GM12892 (cell line): ENCODE measurements around the gene TEAD1.
"Not testable (repeated sequence)": the region's sequence is repeated elsewhere in the genome, so short reads cannot be mapped to it uniquely, and the experiment has no call there.

Experiments
- POLR2A ChIP-seq: IDR thresholded peaks from 2 replicates; pipeline ENCODE4 v1.6.1; 2011; ENCODE audit warnings: low read depth, low read length, control low read depth
- POLR2AphosphoS5 ChIP-seq: IDR thresholded peaks from 2 replicates; pipeline ENCODE4 v1.6.1; 2011; ENCODE audit warnings: low read depth, low read length, control low read depth

DNA sequence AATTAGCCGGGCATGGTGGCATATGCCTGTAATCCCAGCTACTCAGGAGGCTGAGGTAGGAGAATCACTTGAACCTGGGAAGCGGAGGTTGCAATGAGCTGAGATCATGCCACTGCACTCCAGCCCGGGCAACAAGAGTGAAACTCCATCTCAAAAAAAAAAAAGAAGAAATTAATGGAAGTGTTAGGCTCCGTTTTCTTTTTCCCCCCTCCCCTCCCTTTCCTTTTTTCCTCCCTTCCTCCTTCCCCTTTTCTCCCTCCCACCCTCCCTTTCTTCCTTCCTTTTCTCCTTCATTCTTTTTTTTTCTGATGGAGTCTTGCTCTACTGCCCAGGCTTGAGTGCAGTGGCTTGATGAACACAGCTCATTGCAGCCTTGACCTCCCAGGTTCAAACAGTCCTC is 203.3 kb downstream of the TEAD1 start:
- TF ChIP-seq POLR2A, POLR2AphosphoS5: not testable (repeated sequence)
